AG04450 (cell line): ENCODE results near the gene GOLT1A. TPM values are rescaled to one million over a fixed set of nuclear protein-coding genes. Genes with fewer than 3 reads are reported as not detected.

Source experiments
- CTCF ChIA-PET: fragments of 300-600, 350-600 bp; formaldehyde crosslinking; extraction: SDS; loops from one replicate; lab custom pipeline; 2022; ENCODE audit warnings: antibody characterized with exemption, inconsistent platforms; lab: Charles Lee
- POLR2A ChIA-PET: fragments of 350-600 bp; formaldehyde crosslinking; extraction: SDS; loops from one replicate; lab custom pipeline; 2021; ENCODE audit warnings: antibody characterized with exemption, inconsistent platforms; lab: Yijun Ruan, JAX
- DNase-seq: peaks from one replicate; pipeline ENCODE4 v3.0.0-alpha.2; 2011; ENCODE audit warnings: low read depth, low spot score
- H3K27ac ChIP-seq: one replicate; pipeline ENCODE4 v1.5.1; 2012; ENCODE audit warnings: low read depth, low read length, control low read depth
- H3K27me3 ChIP-seq: one replicate; pipeline ENCODE4 v1.6.0; 2012; ENCODE audit warnings: low read length; ENCODE audit not compliant: control insufficient read depth, insufficient read depth
- H3K4me3 ChIP-seq: 2 replicates; pipeline ENCODE4 v1.5.1; 2011; ENCODE audit warnings: mild to moderate bottlenecking, low read depth, low read length, control low read depth
- H3K9me3 ChIP-seq: 2 replicates; pipeline ENCODE4 v1.5.1; 2012; ENCODE audit warnings: low read length; ENCODE audit not compliant: control insufficient read depth, insufficient read depth
- CTCF ChIP-seq: IDR thresholded peaks from 2 replicates; pipeline ENCODE4 v1.5.1; 2011; ENCODE audit warnings: low read depth, low read length, control low read depth, inconsistent platforms
- polyA plus RNA-seq: library from polyadenylated mRNA; depleted of rRNA; stranded (reverse); fragments of >200 nt; gene quantifications from 2 replicates; pipeline ENCODE4 v1.2.3, GENCODE V29; 2011

GOLT1A gene
- polyA plus RNA-seq, 1 experiment: not detected

GRCh38 chr1:204166219-204166618 lies 47.6 kb downstream of the GOLT1A start, which contains the start of gene REN:
Gene REN (minus strand): TSS chr1:204166337. CDS start chr1:204166293, 44 bp downstream.
- no peak for DNase-seq
- peaks cover 3% of the 10 kb centered on the region for H3K9me3 ChIP-seq
- TF ChIP-seq CTCF: no peak
- ChIA-PET POLR2A (no interaction called here), CTCF (interaction anchor here (0.8 to 13.8 kb wide), 7 partner anchors 19 to 231 kb away, joined by 3 to 212 read pairs (median 17); partner anchors contain the start of genes GOLT1A and PLEKHA6)
- H3K4me3 ChIP-seq: no peak within 1 kb of the TSS
- peaks cover 2% of the 10 kb centered on the region for H3K27me3 ChIP-seq
- H3K27ac ChIP-seq: no peak within 1 kb of the TSS

- H3K27ac ChIP-seq: no peak overlapping the region
- H3K27me3 ChIP-seq: peaks cover 6% of the 10 kb centered on the region
- POLR2A ChIA-PET: no interaction called here
- no peak overlapping the region for H3K4me3 ChIP-seq
- no peaks in the 10 kb centered on the region for H3K9me3 ChIP-seq
- peak; percentile 100 for TF ChIP-seq CTCF
- CTCF ChIA-PET: interaction anchor here (0.6 to 13.8 kb wide), 36 partner anchors 8 to 291 kb away, joined by 3 to 212 read pairs (median 6); partner anchors contain the start of genes ETNK2, GOLT1A and PLEKHA6
- DNase-seq: no peak
Measured at GRCh38 chr1:204162494-204163074, 51.2 kb downstream of the GOLT1A start.

- POLR2A ChIA-PET: no interaction called here
- CTCF ChIA-PET: interaction anchor here (0.6 to 13.8 kb wide), 31 partner anchors 7 to 246 kb away, joined by 3 to 212 read pairs (median 6); partner anchors contain the start of genes ETNK2, GOLT1A and PLEKHA6
- H3K27ac ChIP-seq: no peak overlapping the region
- no peak for TF ChIP-seq CTCF
- H3K27me3 ChIP-seq: peaks cover 6% of the 10 kb centered on the region
- no peaks in the 10 kb centered on the region for H3K9me3 ChIP-seq
- DNase-seq: no peak
- H3K4me3 ChIP-seq: no peak overlapping the region
Measured at GRCh38 chr1:204161609-204162493, 51.9 kb downstream of the GOLT1A start.

GRCh38 chr1:204157962-204158361 lies 55.8 kb downstream of the GOLT1A start:
- no peak for DNase-seq
- POLR2A ChIA-PET: no interaction called here
- TF ChIP-seq CTCF: no peak

More at GRCh38 chr1:204157962-204158361, 55.8 kb downstream of the GOLT1A start:
- CTCF ChIA-PET: interaction anchor here (0.6 to 1.1 kb wide), 3 partner anchors 48 to 241 kb away, joined by 3 read pairs; no protein-coding TSS in a partner anchor
- Histone ChIP-seq H3K27me3 (peaks cover 18% of the 10 kb centered on the region), H3K9me3 (no peaks in the 10 kb centered on the region), H3K27ac (no peak overlapping the region), H3K4me3 (no peak overlapping the region)
